ENCODE results near the gene MCCC1.

The MCCC1 gene

GRCh38 chr3:183044547-183045229 is 54.6 kb downstream of the MCCC1 start:
- TF ChIP-seq, protein P1, sequence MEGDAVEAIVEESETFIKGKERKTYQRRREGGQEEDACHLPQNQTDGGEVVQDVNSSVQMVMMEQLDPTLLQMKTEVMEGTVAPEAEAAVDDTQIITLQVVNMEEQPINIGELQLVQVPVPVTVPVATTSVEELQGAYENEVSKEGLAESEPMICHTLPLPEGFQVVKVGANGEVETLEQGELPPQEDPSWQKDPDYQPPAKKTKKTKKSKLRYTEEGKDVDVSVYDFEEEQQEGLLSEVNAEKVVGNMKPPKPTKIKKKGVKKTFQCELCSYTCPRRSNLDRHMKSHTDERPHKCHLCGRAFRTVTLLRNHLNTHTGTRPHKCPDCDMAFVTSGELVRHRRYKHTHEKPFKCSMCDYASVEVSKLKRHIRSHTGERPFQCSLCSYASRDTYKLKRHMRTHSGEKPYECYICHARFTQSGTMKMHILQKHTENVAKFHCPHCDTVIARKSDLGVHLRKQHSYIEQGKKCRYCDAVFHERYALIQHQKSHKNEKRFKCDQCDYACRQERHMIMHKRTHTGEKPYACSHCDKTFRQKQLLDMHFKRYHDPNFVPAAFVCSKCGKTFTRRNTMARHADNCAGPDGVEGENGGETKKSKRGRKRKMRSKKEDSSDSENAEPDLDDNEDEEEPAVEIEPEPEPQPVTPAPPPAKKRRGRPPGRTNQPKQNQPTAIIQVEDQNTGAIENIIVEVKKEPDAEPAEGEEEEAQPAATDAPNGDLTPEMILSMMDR (IDR thresholded peaks at IDR 0.05; ENCODE audit: insufficient read depth, missing control alignments): no peak
- DNase-seq (ENCODE audit: insufficient read length, low spot score): no peak
- no peak for FAIRE-seq

- no peak for DNase-seq (ENCODE audit: insufficient read length, low spot score)
- TF ChIP-seq, protein P1 (IDR thresholded peaks at IDR 0.05; ENCODE audit: insufficient read depth, missing control alignments): no peak
- FAIRE-seq: no peak
These were observed 60.5 kb downstream of the MCCC1 start for GRCh38 chr3:183038757-183039156.

GRCh38 chr3:183038221-183038620 is 61.1 kb downstream of the MCCC1 start:
- FAIRE-seq (no peak), DNase-seq (ENCODE audit: insufficient read length, low spot score) (no peak)
- TF ChIP-seq, protein P1 (IDR thresholded peaks at IDR 0.05; ENCODE audit: insufficient read depth, missing control alignments): no peak

DNA sequence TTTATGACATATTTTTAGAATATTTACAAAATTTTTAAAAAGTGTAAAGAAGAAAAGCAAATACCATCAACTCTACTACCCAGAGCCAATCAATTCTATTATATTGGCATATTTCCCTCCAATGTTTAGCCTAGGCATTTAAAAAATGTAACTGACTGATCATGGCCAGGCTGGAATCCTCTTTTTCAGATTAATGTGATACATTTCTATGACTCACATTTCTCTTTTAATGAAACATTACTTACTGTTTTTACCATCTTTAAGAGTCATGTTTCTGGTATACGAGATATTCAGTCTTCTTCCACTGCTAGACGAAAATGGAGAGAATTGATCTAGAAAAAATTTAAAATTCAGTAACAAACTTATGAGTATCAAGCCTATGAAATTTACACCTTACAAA is 65.5 kb downstream of the MCCC1 start:
- FAIRE-seq (no peak), DNase-seq (ENCODE audit: insufficient read length, low spot score) (no peak)
- TF ChIP-seq, protein P1 (IDR thresholded peaks at IDR 0.05; ENCODE audit: insufficient read depth, missing control alignments): no peak

DNA sequence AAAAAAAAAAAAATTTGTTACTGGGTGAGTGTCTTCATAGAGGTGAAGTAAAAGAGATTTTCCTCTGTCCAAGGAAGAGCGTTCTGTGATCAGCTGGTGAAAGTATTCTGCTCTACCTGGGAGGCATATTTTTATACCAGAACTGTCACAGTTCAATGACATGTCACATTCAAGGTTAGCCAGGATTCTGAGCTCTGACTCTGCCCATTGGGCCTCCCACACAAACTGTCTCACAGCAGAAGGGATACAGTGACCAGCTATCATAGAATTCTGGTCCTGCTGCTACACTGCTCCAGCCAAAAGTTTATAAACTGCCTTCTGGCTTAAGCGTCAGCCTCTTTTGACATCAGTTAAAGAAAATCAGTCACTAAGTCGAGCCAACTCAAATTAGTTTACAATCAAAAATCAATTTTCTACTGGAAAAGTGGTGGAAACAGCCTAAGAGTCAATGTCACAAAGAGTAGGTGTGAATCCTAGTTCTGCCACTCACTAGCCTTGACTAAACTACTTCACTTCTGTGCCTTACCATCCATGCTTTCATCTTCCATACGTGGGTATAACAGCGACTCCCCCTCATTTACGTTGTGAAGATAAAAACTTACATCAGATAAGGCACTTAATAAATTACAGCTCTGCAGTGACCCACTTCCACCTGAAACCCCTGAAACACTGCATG is 66.3 kb downstream of the MCCC1 start:
- FAIRE-seq (no peak), DNase-seq (ENCODE audit: insufficient read length, low spot score) (no peak)
- TF ChIP-seq, protein P1 (IDR thresholded peaks at IDR 0.05; ENCODE audit: insufficient read depth, missing control alignments): no peak

DNA sequence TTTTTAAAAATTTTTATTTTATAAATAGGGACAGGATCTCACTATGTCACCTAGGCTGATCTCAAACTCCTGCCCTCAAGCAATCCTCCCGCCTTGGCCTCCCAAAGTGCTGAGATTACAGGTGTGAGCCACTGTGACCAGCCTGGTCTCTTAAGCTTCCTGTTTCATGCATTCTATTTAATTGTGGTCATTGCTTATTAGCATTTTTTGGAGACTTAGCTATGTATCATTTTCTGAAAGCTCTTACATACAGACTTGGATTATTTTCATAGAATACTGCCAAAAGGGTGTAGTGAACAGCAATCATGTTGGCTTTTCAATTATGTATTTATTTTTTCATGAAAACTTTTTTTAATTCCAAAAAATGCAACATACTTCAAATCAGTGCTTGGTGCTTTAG is 67.5 kb downstream of the MCCC1 start:
- TF ChIP-seq, protein P1 (IDR thresholded peaks at IDR 0.05; ENCODE audit: insufficient read depth, missing control alignments): no peak
- DNase-seq (ENCODE audit: insufficient read length, low spot score): no peak
- FAIRE-seq: no peak

DNA sequence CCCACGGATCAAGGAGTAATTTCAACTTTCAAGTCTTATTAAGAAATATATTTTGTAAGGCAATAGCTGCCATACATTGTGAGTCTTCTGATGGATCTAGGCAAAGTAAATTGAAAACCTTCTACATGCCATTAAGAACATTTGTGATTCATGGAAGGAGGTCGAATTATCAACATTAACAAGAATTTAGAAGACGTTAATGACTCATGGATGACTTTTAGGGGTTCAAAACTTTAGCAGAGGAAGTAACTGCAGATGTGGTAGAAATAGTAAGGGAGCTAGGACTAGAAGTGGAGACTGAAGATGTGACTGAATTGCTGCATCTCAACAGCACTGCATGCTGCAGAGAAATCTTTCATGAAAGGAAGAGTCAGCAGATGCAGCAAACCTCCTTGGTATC is 70.9 kb downstream of the MCCC1 start:
- no peak for DNase-seq (ENCODE audit: insufficient read length, low spot score)
- TF ChIP-seq, protein P1 (IDR thresholded peaks at IDR 0.05; ENCODE audit: insufficient read depth, missing control alignments): no peak
- no peak for FAIRE-seq

Measured in D721Med (cell line).